ENCODE results near the gene CDHR3. TPM values are rescaled to one million over a fixed set of nuclear protein-coding genes. Genes with fewer than 3 reads are reported as not detected.

Gene CDHR3
- total RNA-seq, 1 donor from 2014 or later = 3.1 TPM

- Histone ChIP-seq H3K79me2 (ENCODE audit: insufficient read depth, low read length) (no peaks in the 10 kb centered on the region), H2AFZ (ENCODE audit: low read depth, low read length) (peak overlapping the region; percentile 69), H3K9me3 (ENCODE audit: insufficient read depth, low read depth, low read length) (no peaks in the 10 kb centered on the region), H4K20me1 (ENCODE audit: insufficient read depth, low read length) (no peaks in the 10 kb centered on the region), H3K27me3 (ENCODE audit: insufficient read depth, low read length) (peaks cover 11% of the 10 kb centered on the region), H3K4me1 (ENCODE audit: insufficient read depth, low read length) (peaks cover 21% of the 10 kb centered on the region), H3K27ac (ENCODE audit: low read depth, low read length) (peak overlapping the region; percentile 16), H3K4me3 (ENCODE audit: insufficient read depth, low read depth, low read length) (no peak overlapping the region), H3K4me2 (ENCODE audit: low read length) (peak overlapping the region; percentile 75), H3K36me3 (ENCODE audit: insufficient read depth, low read length) (no peaks in the 10 kb centered on the region), H3K9ac (ENCODE audit: low read length) (peak overlapping the region; percentile 15)
- Mint-ChIP-seq H3K4me3 (ENCODE audit: unreplicated experiment) (peak overlapping the region; percentile 66), H3K4me1 (ENCODE audit: low read depth, unreplicated experiment) (peaks cover 15% of the 10 kb centered on the region), H3K9me3 (ENCODE audit: unreplicated experiment) (peaks cover 29% of the 10 kb centered on the region), H3K36me3 (ENCODE audit: low read depth, unreplicated experiment) (peaks cover 3% of the 10 kb centered on the region), H3K27ac (ENCODE audit: unreplicated experiment) (peak overlapping the region; percentile 87), H3K27me3 (ENCODE audit: low read depth, unreplicated experiment) (peaks cover 11% of the 10 kb centered on the region)
- DNase-seq (ENCODE audit: low read depth) (peak; percentile 90), FAIRE-seq (no peak)
- TF ChIP-seq CTCF (IDR thresholded peaks at IDR 0.05; ENCODE audit: insufficient read depth, low read depth, low read length) (peak; percentile 77), EZH2 (IDR thresholded peaks at IDR 0.05; ENCODE audit: insufficient read depth, low read length) (no peak)
These were observed 46.6 kb downstream of the CDHR3 start for GRCh38 chr7:106009503-106010226.

- H3K27ac ChIP-seq (ENCODE audit: low read depth, low read length) = no peak overlapping the region
- H3K9me3 Mint-ChIP-seq (ENCODE audit: unreplicated experiment) = peaks cover 28% of the 10 kb centered on the region
These were observed 47.3 kb downstream of the CDHR3 start for GRCh38 chr7:106010331-106010730.

More at GRCh38 chr7:106010331-106010730, 47.3 kb downstream of the CDHR3 start:
- Histone ChIP-seq H3K27me3 (ENCODE audit: insufficient read depth, low read length) (peaks cover 8% of the 10 kb centered on the region), H3K36me3 (ENCODE audit: insufficient read depth, low read length) (no peaks in the 10 kb centered on the region), H4K20me1 (ENCODE audit: insufficient read depth, low read length) (no peaks in the 10 kb centered on the region), H3K9me3 (ENCODE audit: insufficient read depth, low read depth, low read length) (no peaks in the 10 kb centered on the region), H3K4me1 (ENCODE audit: insufficient read depth, low read length) (peaks cover 21% of the 10 kb centered on the region), H3K9ac (ENCODE audit: low read length) (no peak overlapping the region), H2AFZ (ENCODE audit: low read depth, low read length) (no peak overlapping the region), H3K79me2 (ENCODE audit: insufficient read depth, low read length) (no peaks in the 10 kb centered on the region), H3K4me3 (ENCODE audit: insufficient read depth, low read depth, low read length) (no peak overlapping the region), H3K4me2 (ENCODE audit: low read length) (peak overlapping the region; percentile 75)
- peak overlapping the region; percentile 12 for H3K27ac Mint-ChIP-seq (ENCODE audit: unreplicated experiment)
- H3K27me3 Mint-ChIP-seq (ENCODE audit: low read depth, unreplicated experiment) = peaks cover 11% of the 10 kb centered on the region
- H3K4me1 Mint-ChIP-seq (ENCODE audit: low read depth, unreplicated experiment) = peaks cover 15% of the 10 kb centered on the region
- peaks cover 3% of the 10 kb centered on the region for H3K36me3 Mint-ChIP-seq (ENCODE audit: low read depth, unreplicated experiment)
- FAIRE-seq (no peak), DNase-seq (ENCODE audit: low read depth) (peak; percentile 22)
- TF ChIP-seq CTCF (IDR thresholded peaks at IDR 0.05; ENCODE audit: insufficient read depth, low read depth, low read length) (no peak), EZH2 (IDR thresholded peaks at IDR 0.05; ENCODE audit: insufficient read depth, low read length) (no peak)
- no peak overlapping the region for H3K4me3 Mint-ChIP-seq (ENCODE audit: unreplicated experiment)
